OCI-LY3 (cell line): ENCODE measurements around the gene TACC2.

ENCODE experiments used
- H2AFZ ChIP-seq: fragments of 200-600, 300-600 bp; shearing (Covaris generic); 2 replicates; pipeline ENCODE4 v1.6.0; 2014; ENCODE audit warnings: antibody characterized with exemption, low read depth, low read length
- H3K27ac ChIP-seq: fragments of 200-600, 300-600 bp; sonication (generic); 2 replicates; pipeline ENCODE4 v1.5.1; 2014; ENCODE audit warnings: mild to moderate bottlenecking, low read length, moderate library complexity, mixed read lengths
- H3K27me3 ChIP-seq: fragments of 200-600, 300-600 bp; sonication (generic); 2 replicates; pipeline ENCODE4 v1.6.1; 2014; ENCODE audit warnings: low read depth, low read length, mixed read lengths
- H3K36me3 ChIP-seq: fragments of 200-600, 300-600 bp; sonication (generic); replicated peaks from 2 replicates; pipeline ENCODE3; 2014; ENCODE audit warnings: low read depth, low read length, mixed read lengths
- H3K4me1 ChIP-seq: fragments of 300-600, 200-600 bp; sonication (generic); 2 replicates; pipeline ENCODE4 v1.6.1; 2014; ENCODE audit warnings: low read length, mixed read lengths
- H3K4me2 ChIP-seq: fragments of 200-600, 300-600 bp; sonication (generic); 2 replicates; pipeline ENCODE4 v1.6.1; 2014; ENCODE audit warnings: low read length, mixed read lengths
- H3K4me3 ChIP-seq: fragments of 300-600, 200-600 bp; sonication (generic); 2 replicates; pipeline ENCODE4 v1.5.1; 2014; ENCODE audit warnings: antibody characterized with exemption, mild to moderate bottlenecking, low read length, moderate library complexity
- H3K79me2 ChIP-seq: fragments of 300-600, 200-600 bp; shearing (Covaris generic); 2 replicates; pipeline ENCODE4 v1.6.1; 2014; ENCODE audit warnings: mild to moderate bottlenecking, low read length, mixed read lengths
- H3K9ac ChIP-seq: fragments of 300-600, 200-600 bp; shearing (Covaris generic); 2 replicates; pipeline ENCODE4 v1.6.0; 2014; ENCODE audit warnings: mild to moderate bottlenecking, low read length, moderate library complexity
- H3K9me3 ChIP-seq: fragments of 200-600, 300-600 bp; shearing (Covaris generic); 2 replicates; pipeline ENCODE4 v1.6.1; 2014; ENCODE audit warnings: low read length, mixed read lengths; ENCODE audit not compliant: insufficient read depth
- H4K20me1 ChIP-seq: fragments of 200-600, 300-600 bp; sonication (generic); 2 replicates; pipeline ENCODE4 v1.6.1; 2016; ENCODE audit warnings: low read length, mixed read lengths; ENCODE audit not compliant: insufficient read depth
- EZH2phosphoT487 ChIP-seq: fragments of 200-600 bp; shearing (Covaris generic); IDR thresholded peaks from 2 replicates; pipeline ENCODE4 v1.6.1; 2018; ENCODE audit warnings: antibody characterized with exemption, mixed run types, low read depth
- TF ChIP-seq, protein P1 (sequence below): fragments of 200-600, 300-600 bp; sonication (generic); IDR thresholded peaks from 2 replicates; pipeline ENCODE4 v1.5.1; 2014; ENCODE audit warnings: antibody characterized with exemption, low read length, low read depth

The TACC2 gene

DNA sequence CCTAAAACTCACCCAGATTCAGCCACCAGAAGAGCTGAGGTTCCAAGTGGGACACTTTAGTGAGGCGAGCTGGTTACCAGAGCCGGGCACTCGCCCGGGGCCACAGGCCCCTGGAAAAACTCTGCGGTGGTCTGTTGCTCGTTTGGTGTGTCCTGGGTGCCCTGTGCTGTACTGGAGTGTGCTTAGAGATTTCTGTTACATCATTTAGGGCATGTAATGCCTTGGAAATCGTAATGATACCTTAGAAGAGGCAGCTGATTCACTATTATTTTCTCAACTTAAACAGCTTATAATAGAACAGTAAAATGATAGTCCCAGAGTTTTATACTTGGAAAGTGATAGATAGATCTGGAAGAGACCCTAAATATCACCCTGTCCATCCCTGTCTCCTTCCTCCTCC lies 233.7 kb downstream of the TACC2 start:
- H3K4me1 ChIP-seq, result no peaks in the 10 kb centered on the region
- no peak overlapping the region for H2AFZ ChIP-seq
- TF ChIP-seq EZH2phosphoT487, result no peak
- TF ChIP-seq, protein P1, sequence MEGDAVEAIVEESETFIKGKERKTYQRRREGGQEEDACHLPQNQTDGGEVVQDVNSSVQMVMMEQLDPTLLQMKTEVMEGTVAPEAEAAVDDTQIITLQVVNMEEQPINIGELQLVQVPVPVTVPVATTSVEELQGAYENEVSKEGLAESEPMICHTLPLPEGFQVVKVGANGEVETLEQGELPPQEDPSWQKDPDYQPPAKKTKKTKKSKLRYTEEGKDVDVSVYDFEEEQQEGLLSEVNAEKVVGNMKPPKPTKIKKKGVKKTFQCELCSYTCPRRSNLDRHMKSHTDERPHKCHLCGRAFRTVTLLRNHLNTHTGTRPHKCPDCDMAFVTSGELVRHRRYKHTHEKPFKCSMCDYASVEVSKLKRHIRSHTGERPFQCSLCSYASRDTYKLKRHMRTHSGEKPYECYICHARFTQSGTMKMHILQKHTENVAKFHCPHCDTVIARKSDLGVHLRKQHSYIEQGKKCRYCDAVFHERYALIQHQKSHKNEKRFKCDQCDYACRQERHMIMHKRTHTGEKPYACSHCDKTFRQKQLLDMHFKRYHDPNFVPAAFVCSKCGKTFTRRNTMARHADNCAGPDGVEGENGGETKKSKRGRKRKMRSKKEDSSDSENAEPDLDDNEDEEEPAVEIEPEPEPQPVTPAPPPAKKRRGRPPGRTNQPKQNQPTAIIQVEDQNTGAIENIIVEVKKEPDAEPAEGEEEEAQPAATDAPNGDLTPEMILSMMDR, result no peak
- H3K79me2 ChIP-seq, result no peaks in the 10 kb centered on the region
- H3K4me2 ChIP-seq, result no peak overlapping the region
- H3K9me3 ChIP-seq, result no peaks in the 10 kb centered on the region
- no peaks in the 10 kb centered on the region for H4K20me1 ChIP-seq
- H3K4me3 ChIP-seq, result no peak overlapping the region
- no peak overlapping the region for H3K9ac ChIP-seq
- H3K27ac ChIP-seq, result no peak overlapping the region
- H3K27me3 ChIP-seq, result no peaks in the 10 kb centered on the region
- H3K36me3 ChIP-seq, result no peaks in the 10 kb centered on the region

DNA sequence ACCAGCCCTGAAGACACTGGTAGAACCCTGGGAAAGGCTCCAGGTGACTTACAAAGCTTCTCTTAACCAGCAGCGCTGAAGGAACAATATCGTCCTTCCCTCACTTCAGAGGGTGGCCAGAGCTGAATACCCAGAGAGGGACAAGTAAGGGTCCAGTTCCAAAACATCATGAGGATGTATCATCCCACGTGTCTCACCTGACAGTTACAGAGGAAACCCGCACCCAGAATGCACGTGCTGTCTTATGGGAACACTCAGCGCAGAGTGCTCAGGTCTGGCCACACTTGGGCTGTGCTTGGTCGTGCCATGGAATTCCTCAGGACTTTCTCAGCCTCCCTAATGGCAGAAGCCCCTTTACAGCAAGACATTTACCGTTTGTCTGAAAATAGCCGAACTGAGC lies 235.2 kb downstream of the TACC2 start:
- Histone ChIP-seq H3K27me3 (no peaks in the 10 kb centered on the region), H2AFZ (no peak overlapping the region), H3K4me3 (no peak overlapping the region), H3K36me3 (no peaks in the 10 kb centered on the region), H3K79me2 (no peaks in the 10 kb centered on the region), H3K27ac (no peak overlapping the region), H3K9ac (no peak overlapping the region), H3K4me2 (no peak overlapping the region), H3K9me3 (no peaks in the 10 kb centered on the region), H3K4me1 (no peaks in the 10 kb centered on the region), H4K20me1 (no peaks in the 10 kb centered on the region)
- TF ChIP-seq EZH2phosphoT487, result no peak
- TF ChIP-seq, protein P1, result no peak

DNA sequence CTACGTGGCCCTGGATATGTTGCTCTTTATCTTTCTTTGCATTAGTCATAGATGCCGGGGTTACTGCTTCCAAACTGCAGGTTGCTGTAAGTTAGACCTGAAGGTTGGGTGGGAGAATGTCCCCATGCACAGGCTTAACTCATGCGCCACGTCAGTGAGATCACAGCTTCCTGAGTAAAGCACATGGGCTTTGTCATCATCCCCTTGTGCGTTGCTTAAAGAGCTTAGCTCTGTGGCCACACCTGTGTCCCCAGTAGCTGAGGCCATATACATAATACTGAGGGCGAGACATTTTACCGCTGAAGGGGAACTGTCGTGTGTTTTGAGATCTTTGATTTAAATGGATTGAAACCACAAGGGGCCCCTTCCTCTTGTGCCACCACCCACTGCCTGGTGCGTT lies 236.4 kb downstream of the TACC2 start:
- no peaks in the 10 kb centered on the region for H3K79me2 ChIP-seq
- no peak overlapping the region for H3K4me3 ChIP-seq
- H3K36me3 ChIP-seq, result no peaks in the 10 kb centered on the region
- no peak overlapping the region for H3K27ac ChIP-seq
- H4K20me1 ChIP-seq, result no peaks in the 10 kb centered on the region
- H3K4me1 ChIP-seq, result no peaks in the 10 kb centered on the region
- no peaks in the 10 kb centered on the region for H3K27me3 ChIP-seq
- no peaks in the 10 kb centered on the region for H3K9me3 ChIP-seq
- no peak for TF ChIP-seq EZH2phosphoT487
- TF ChIP-seq, protein P1, result no peak
- no peak overlapping the region for H3K4me2 ChIP-seq
- no peak overlapping the region for H3K9ac ChIP-seq
- no peak overlapping the region for H2AFZ ChIP-seq

DNA sequence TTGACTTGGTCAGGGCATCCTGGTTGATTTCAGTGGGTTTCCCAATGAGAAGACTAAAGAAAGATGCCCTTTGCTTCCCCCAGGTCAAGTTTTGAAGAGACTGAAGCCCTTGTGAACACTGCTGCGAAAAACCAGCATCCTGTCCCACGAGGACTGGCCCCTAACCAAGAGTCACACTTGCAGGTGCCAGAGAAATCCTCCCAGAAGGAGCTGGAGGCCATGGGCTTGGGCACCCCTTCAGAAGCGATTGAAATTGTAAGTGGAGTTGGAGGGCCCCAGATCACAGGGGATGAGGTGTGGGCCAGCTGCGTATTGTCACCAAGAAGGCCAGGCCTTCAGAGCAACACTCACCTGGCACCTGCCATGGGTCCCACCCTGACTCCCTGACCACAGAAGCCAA lies 238.8 kb downstream of the TACC2 start:
- Histone ChIP-seq H3K36me3 (no peaks in the 10 kb centered on the region), H3K9ac (no peak overlapping the region), H4K20me1 (no peaks in the 10 kb centered on the region), H3K79me2 (no peaks in the 10 kb centered on the region), H3K4me3 (no peak overlapping the region), H3K27ac (no peak overlapping the region), H3K4me2 (no peak overlapping the region), H3K4me1 (no peaks in the 10 kb centered on the region), H2AFZ (no peak overlapping the region), H3K9me3 (no peaks in the 10 kb centered on the region), H3K27me3 (no peaks in the 10 kb centered on the region)
- TF ChIP-seq, protein P1, result no peak
- TF ChIP-seq EZH2phosphoT487, result no peak
